HepG2 (cell line): Measurements from ENCODE around the gene KMT2E. TPM values are rescaled to one million over a fixed set of nuclear protein-coding genes. Genes with fewer than 3 reads are reported as not detected.

Experiments
- ATF7-NPFF ChIP-seq: sonication (generic); formaldehyde crosslinking; IDR thresholded peaks from 2 replicates; pipeline ENCODE4 v1.8.1; 2023; ENCODE audit warnings: mild to moderate bottlenecking, low read depth, missing genetic modification reagents, moderate library complexity
- BCL3 ChIP-seq: sonication (generic); formaldehyde crosslinking; IDR thresholded peaks from 2 replicates; pipeline ENCODE4 v1.5.1; 2020; ENCODE audit warnings: mild to moderate bottlenecking, missing genetic modification reagents, moderate library complexity
- CEBPG ChIP-seq: IDR thresholded peaks from 2 replicates; pipeline ENCODE4 v1.6.1; 2016
- ESRRA ChIP-seq: sonication (generic); formaldehyde crosslinking; IDR thresholded peaks from 2 replicates; pipeline ENCODE4 v1.5.1; 2020; ENCODE audit warnings: mild to moderate bottlenecking, low read depth, missing genetic modification reagents
- FOXJ3 ChIP-seq: sonication (generic); formaldehyde crosslinking; IDR thresholded peaks from 2 replicates; pipeline ENCODE4 v1.4.0; 2020; ENCODE audit warnings: missing genetic modification reagents, mild to moderate bottlenecking, borderline replicate concordance
- GTF2F1 ChIP-seq: fragments of 150-350 bp; IDR thresholded peaks from 2 replicates; pipeline ENCODE4 v1.6.1; 2014; ENCODE audit warnings: low read length
- HOXA3 ChIP-seq: sonication (generic); formaldehyde crosslinking; IDR thresholded peaks from 2 replicates; pipeline ENCODE4 v1.5.0; 2020; ENCODE audit warnings: missing genetic modification reagents
- IRF1 ChIP-seq: sonication (generic); formaldehyde crosslinking; IDR thresholded peaks from 2 replicates; pipeline ENCODE4 v1.4.0; 2020; ENCODE audit warnings: low read depth, mild to moderate bottlenecking, missing genetic modification reagents
- MATR3 ChIP-seq: sonication (generic); formaldehyde crosslinking; IDR thresholded peaks from 2 replicates; pipeline ENCODE4 v1.4.0; 2020; ENCODE audit warnings: missing genetic modification reagents
- MED8 ChIP-seq: sonication (generic); formaldehyde crosslinking; IDR thresholded peaks from 2 replicates; pipeline ENCODE4 v1.8.1; 2023; ENCODE audit warnings: mild to moderate bottlenecking, missing genetic modification reagents; ENCODE audit not compliant: insufficient replicate concordance
- SMARCE1 ChIP-seq: fragments of 450-650 bp; IDR thresholded peaks from 2 replicates; pipeline ENCODE4 v1.6.1; 2017; ENCODE audit warnings: borderline replicate concordance
- SOX5 ChIP-seq: IDR thresholded peaks from 2 replicates; pipeline ENCODE4 v1.6.1; 2016; ENCODE audit warnings: borderline replicate concordance
- THYN1 ChIP-seq: sonication (generic); formaldehyde crosslinking; IDR thresholded peaks from 2 replicates; pipeline ENCODE4 v1.8.1; 2023; ENCODE audit warnings: low read depth, mild to moderate bottlenecking, moderate library complexity, missing genetic modification reagents, borderline replicate concordance
- ZBTB34 ChIP-seq: sonication (generic); formaldehyde crosslinking; IDR thresholded peaks from 2 replicates; pipeline ENCODE4 v1.8.0; 2022; ENCODE audit warnings: mild to moderate bottlenecking, missing genetic modification reagents
- ZBTB39 ChIP-seq: sonication (generic); formaldehyde crosslinking; IDR thresholded peaks from 2 replicates; pipeline ENCODE4 v1.5.0; 2020; ENCODE audit warnings: missing genetic modification reagents
- ZC3H13 ChIP-seq: sonication (generic); formaldehyde crosslinking; IDR thresholded peaks from 2 replicates; pipeline ENCODE4 v1.8.1; 2023; ENCODE audit warnings: mild to moderate bottlenecking, missing genetic modification reagents, moderate library complexity
- ZNF331 ChIP-seq: sonication (generic); formaldehyde crosslinking; IDR thresholded peaks from 2 replicates; pipeline ENCODE4 v1.4.0; 2020; ENCODE audit warnings: missing genetic modification reagents
- ZNF430 ChIP-seq: sonication (generic); formaldehyde crosslinking; IDR thresholded peaks from 2 replicates; pipeline ENCODE4 v1.9.0; 2021; ENCODE audit warnings: mild to moderate bottlenecking, missing genetic modification reagents
- ZNF432 ChIP-seq: sonication (generic); formaldehyde crosslinking; IDR thresholded peaks from 2 replicates; pipeline ENCODE4 v1.5.0; 2020; ENCODE audit warnings: missing genetic modification reagents, mild to moderate bottlenecking, borderline replicate concordance
- ZNF446 ChIP-seq: sonication (generic); formaldehyde crosslinking; IDR thresholded peaks from 2 replicates; pipeline ENCODE4 v1.5.0; 2020; ENCODE audit warnings: mild to moderate bottlenecking, missing genetic modification reagents
- ZNF530 ChIP-seq: sonication (generic); formaldehyde crosslinking; IDR thresholded peaks from 2 replicates; pipeline ENCODE4 v1.5.0; 2020; ENCODE audit warnings: low read depth, mild to moderate bottlenecking, missing genetic modification reagents
- ZNF564 ChIP-seq: sonication (generic); formaldehyde crosslinking; IDR thresholded peaks from 2 replicates; pipeline ENCODE4 v1.8.1; 2023; ENCODE audit warnings: mild to moderate bottlenecking, missing genetic modification reagents
- ZNF598 ChIP-seq: sonication (generic); formaldehyde crosslinking; IDR thresholded peaks from 2 replicates; pipeline ENCODE4 v1.5.1; 2020; ENCODE audit warnings: mild to moderate bottlenecking, missing genetic modification reagents, borderline replicate concordance
- ZNF670 ChIP-seq: sonication (generic); formaldehyde crosslinking; IDR thresholded peaks from 2 replicates; pipeline ENCODE4 v1.8.0; 2022; ENCODE audit warnings: mild to moderate bottlenecking, missing genetic modification reagents, borderline replicate concordance
- ZNF713 ChIP-seq: sonication (generic); formaldehyde crosslinking; IDR thresholded peaks from 2 replicates; pipeline ENCODE4 v1.4.0; 2020; ENCODE audit warnings: mild to moderate bottlenecking, missing genetic modification reagents
- ZNF737 ChIP-seq: sonication (generic); formaldehyde crosslinking; IDR thresholded peaks from 2 replicates; pipeline ENCODE4 v1.5.0; 2020; ENCODE audit warnings: missing genetic modification reagents, mild to moderate bottlenecking, borderline replicate concordance
- ZNF792 ChIP-seq: IDR thresholded peaks from 2 replicates; pipeline ENCODE4 v1.6.1; 2016
- polyA plus RNA-seq, 8 experiments: library from polyadenylated mRNA; depleted of rRNA in 3 of 8; stranded (reverse) in 7 of 8; unstranded in 1 of 8; fragments of >200 nt; fragmentation: Illumina TruSeq in 4 of 8; extraction: Trizol in 4 of 8; gene quantifications; 2 replicates each; pipeline versions ENCODE4 v1.2.1 to v1.2.3, GENCODE V29; 2011 to 2016; ENCODE audit warnings: low read depth in 4 of 8, missing spikeins in 1 of 8, mixed read lengths in 1 of 8; ENCODE audit not compliant: insufficient read depth in 1 of 8
- total RNA-seq, 5 experiments: library from RNA; depleted of rRNA; stranded (reverse); fragments of >200 nt; fragmentation: Illumina TruSeq; extraction: Trizol; gene quantifications; 2 replicates each; pipeline ENCODE4 v1.2.3, GENCODE V29; 2016; ENCODE audit warnings: low read depth in 1 of 5

Gene KMT2E
- total and polyA plus RNA-seq, 2 of the 13 experiments (the other 11 are each of a cell fraction or from before 2014, with no cell fraction given): 6.3 to 24.4 TPM

DNA sequence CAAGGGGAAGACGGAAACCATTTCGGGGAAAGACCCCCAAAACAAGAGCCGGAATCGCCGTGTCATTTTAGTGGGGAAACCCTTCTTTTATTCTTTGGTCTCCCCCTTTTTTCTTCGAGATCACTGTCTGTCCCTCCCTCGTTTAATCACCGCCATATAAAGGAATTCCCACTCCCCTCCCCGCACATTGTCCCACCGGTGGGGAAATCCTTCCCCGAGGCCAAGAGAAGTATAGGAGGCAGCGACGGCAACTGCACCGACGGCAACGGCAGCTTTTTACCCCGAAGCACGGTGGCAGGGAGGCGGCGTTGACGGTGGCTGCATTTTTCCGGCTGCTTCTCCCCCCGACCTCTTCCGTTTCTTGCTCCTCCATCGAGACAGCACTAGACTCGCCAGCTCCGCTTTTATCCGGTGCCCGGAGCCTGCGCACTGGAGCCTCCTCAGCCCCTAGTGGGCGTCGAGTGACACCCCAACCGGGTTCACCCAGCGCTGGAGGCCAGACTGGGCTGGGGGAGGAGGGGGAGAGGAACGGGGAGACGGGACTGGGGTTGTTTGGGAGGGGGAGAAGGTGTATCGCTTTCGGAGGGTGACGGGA lies 687 bp upstream of the KMT2E start (continued):
- TF ChIP-seq ZNF530 (CRISPR knock-in tag) (no peak), BCL3 (CRISPR knock-in tag) (0 out of 2 replicates have a peak, but pooled peaks have one; percentile 9), HOXA3 (CRISPR knock-in tag) (no peak), ZNF564 (CRISPR knock-in tag) (0 out of 2 replicates have a peak, but pooled peaks have one; percentile 42), ZNF670 (CRISPR knock-in tag) (0 out of 2 replicates have a peak, but pooled peaks have one; percentile 24), ZNF713 (CRISPR knock-in tag) (no peak), ZNF331 (CRISPR knock-in tag) (peak; percentile 36), CEBPG (CRISPR knock-in tag) (no peak), IRF1 (CRISPR knock-in tag) (0 out of 2 replicates have a peak, but pooled peaks have one; percentile 66), SMARCE1 (no peak), ZBTB34 (CRISPR knock-in tag) (no peak), ZNF430 (CRISPR knock-in tag) (peak; percentile 11), ZC3H13 (CRISPR knock-in tag) (no peak; the same call in none of the 2 replicates), ATF7-NPFF (CRISPR knock-in tag) (peak; percentile 92), ZNF432 (CRISPR knock-in tag) (no peak), GTF2F1 (peak; percentile 41), ESRRA (CRISPR knock-in tag) (0 out of 2 replicates have a peak, but pooled peaks have one; percentile 18), ZNF446 (no peak), SOX5 (CRISPR knock-in tag) (no peak), ZNF598 (CRISPR knock-in tag) (no peak), MED8 (CRISPR knock-in tag) (peak; percentile 14), ZNF737 (CRISPR knock-in tag) (no peak), MATR3 (CRISPR knock-in tag) (no peak), FOXJ3 (CRISPR knock-in tag) (no peak), THYN1 (CRISPR knock-in tag) (no peak), ZNF792 (peak; percentile 3; the same call in 1 of the 2 replicates), ZBTB39 (CRISPR knock-in tag) (0 out of 2 replicates have a peak, but pooled peaks have one; percentile 62)
